HFFc6 (cell line): ENCODE results near the gene ZDHHC20. TPM values are rescaled to one million over a fixed set of nuclear protein-coding genes. Genes with fewer than 3 reads are reported as not detected.

ENCODE experiments used
- DNase-seq: peaks from one replicate; pipeline ENCODE4 v3.0.0-alpha.2; 2018
- H3K27ac Mint-ChIP-seq: 2 replicates; pipeline ENCODE4 v1.8.0; 2020; ENCODE audit warnings: mild to moderate bottlenecking, mixed read lengths
- H3K27me3 Mint-ChIP-seq: 2 replicates; pipeline ENCODE4 v1.8.0; 2021; ENCODE audit warnings: mild to moderate bottlenecking, moderate library complexity, mixed read lengths; ENCODE audit not compliant: insufficient read depth
- H3K36me3 Mint-ChIP-seq: 2 replicates; pipeline ENCODE4 v1.8.0; 2021; ENCODE audit warnings: low read depth, mixed read lengths
- H3K4me1 Mint-ChIP-seq: 2 replicates; pipeline ENCODE4 v1.8.0; 2020; ENCODE audit warnings: low read depth, mixed read lengths
- H3K4me3 Mint-ChIP-seq: 2 replicates; pipeline ENCODE4 v1.8.0; 2020; ENCODE audit warnings: mild to moderate bottlenecking, moderate library complexity, mixed read lengths
- H3K9me3 Mint-ChIP-seq: 2 replicates; pipeline ENCODE4 v1.8.0; 2020; ENCODE audit warnings: mild to moderate bottlenecking, mixed read lengths
- total RNA-seq, 6 experiments: library from RNA; stranded (reverse); fragmentation: NEBNext Ultra II Directional; extraction: Animal tissue kit (Norgen Biotek cat#: 25700); gene quantifications; 2 replicates in 1 of 6; 3 replicates in 5 of 6; pipeline ENCODE4 v1.2.3, GENCODE V29; 2021
- TF ChIP-seq, protein P1 (sequence below): fragments of 200-600 bp; sonication (generic); IDR thresholded peaks from 2 replicates; pipeline ENCODE4 v1.5.0; 2021; ENCODE audit warnings: antibody characterized with exemption, mild to moderate bottlenecking

ZDHHC20 gene
- total RNA-seq, 6 experiments from 2014 or later = 65.3 to 75.1 (median 69.6) TPM

GRCh38 chr13:21364916-21365315 is 94.2 kb downstream of the ZDHHC20 start:
- TF ChIP-seq, protein P1, sequence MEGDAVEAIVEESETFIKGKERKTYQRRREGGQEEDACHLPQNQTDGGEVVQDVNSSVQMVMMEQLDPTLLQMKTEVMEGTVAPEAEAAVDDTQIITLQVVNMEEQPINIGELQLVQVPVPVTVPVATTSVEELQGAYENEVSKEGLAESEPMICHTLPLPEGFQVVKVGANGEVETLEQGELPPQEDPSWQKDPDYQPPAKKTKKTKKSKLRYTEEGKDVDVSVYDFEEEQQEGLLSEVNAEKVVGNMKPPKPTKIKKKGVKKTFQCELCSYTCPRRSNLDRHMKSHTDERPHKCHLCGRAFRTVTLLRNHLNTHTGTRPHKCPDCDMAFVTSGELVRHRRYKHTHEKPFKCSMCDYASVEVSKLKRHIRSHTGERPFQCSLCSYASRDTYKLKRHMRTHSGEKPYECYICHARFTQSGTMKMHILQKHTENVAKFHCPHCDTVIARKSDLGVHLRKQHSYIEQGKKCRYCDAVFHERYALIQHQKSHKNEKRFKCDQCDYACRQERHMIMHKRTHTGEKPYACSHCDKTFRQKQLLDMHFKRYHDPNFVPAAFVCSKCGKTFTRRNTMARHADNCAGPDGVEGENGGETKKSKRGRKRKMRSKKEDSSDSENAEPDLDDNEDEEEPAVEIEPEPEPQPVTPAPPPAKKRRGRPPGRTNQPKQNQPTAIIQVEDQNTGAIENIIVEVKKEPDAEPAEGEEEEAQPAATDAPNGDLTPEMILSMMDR = no peak
- no peak for DNase-seq
- Mint-ChIP-seq H3K9me3 (no peaks in the 10 kb centered on the region; the same call in none of the 2 replicates), H3K36me3 (peaks cover 7% of the 10 kb centered on the region; the same call in 1 of the 2 replicates), H3K27me3 (peaks cover 5% of the 10 kb centered on the region), H3K27ac (no peak overlapping the region), H3K4me1 (no peaks in the 10 kb centered on the region), H3K4me3 (no peak overlapping the region)

GRCh38 chr13:21364357-21364756 is 94.7 kb downstream of the ZDHHC20 start:
- no peak overlapping the region for H3K27ac Mint-ChIP-seq
- no peak for DNase-seq
- H3K9me3 Mint-ChIP-seq = no peaks in the 10 kb centered on the region; the same call in none of the 2 replicates
- H3K4me1 Mint-ChIP-seq = no peaks in the 10 kb centered on the region
- peaks cover 5% of the 10 kb centered on the region for H3K27me3 Mint-ChIP-seq
- no peak overlapping the region for H3K4me3 Mint-ChIP-seq
- peaks cover 7% of the 10 kb centered on the region; the same call in 1 of the 2 replicates for H3K36me3 Mint-ChIP-seq
- TF ChIP-seq, protein P1 = no peak

DNA sequence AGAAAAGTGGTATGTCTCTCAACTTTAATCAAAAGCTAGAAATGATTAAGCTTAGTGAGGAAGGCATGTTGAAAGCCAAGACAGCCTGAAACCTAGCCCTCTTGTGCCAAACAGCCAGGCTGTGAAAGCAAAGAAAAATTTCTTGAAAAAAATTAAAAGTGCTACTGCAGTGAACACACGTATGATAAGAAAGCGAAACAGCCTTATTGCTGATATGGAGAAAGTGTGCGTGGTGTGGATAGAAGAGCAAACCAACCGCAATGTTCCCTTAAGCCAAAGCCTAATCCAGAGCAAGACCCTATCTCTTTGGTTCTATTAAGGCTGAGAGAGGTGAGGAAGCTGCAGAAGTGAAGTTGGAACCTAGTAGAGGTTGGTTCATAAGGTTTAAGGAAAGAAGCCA is 96.4 kb downstream of the ZDHHC20 start:
- TF ChIP-seq, protein P1 = no peak
- DNase-seq = no peak
- Mint-ChIP-seq H3K36me3 (peaks cover 7% of the 10 kb centered on the region; the same call in 1 of the 2 replicates), H3K27me3 (peaks cover 8% of the 10 kb centered on the region), H3K4me1 (no peaks in the 10 kb centered on the region), H3K9me3 (no peaks in the 10 kb centered on the region; the same call in none of the 2 replicates), H3K4me3 (no peak overlapping the region), H3K27ac (no peak overlapping the region)

DNA sequence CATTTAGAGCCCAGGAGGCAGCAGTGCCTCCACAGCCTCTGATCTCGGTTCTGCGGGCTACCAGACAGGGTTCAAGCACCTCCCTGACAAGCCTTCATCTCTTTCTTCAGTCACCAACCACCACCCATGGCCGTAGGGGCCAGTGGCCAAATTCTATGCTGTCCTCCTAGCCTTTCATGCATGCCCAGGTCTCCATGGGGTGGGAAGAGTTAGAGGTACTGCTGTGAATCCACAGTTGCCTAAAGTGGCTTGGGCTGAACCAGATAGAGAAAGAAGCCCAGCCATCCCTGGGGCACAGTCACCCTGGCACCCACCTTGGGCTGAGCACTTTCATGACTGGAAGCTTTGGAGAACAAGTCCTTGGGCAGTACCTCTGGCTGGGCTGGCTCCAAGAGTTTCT is 97.4 kb downstream of the ZDHHC20 start:
- H3K27ac Mint-ChIP-seq = no peak overlapping the region
- no peaks in the 10 kb centered on the region; the same call in none of the 2 replicates for H3K9me3 Mint-ChIP-seq
- DNase-seq = no peak
- no peak overlapping the region for H3K4me3 Mint-ChIP-seq
- no peaks in the 10 kb centered on the region for H3K4me1 Mint-ChIP-seq
- TF ChIP-seq, protein P1 = no peak
- H3K27me3 Mint-ChIP-seq = peaks cover 8% of the 10 kb centered on the region
- H3K36me3 Mint-ChIP-seq = peaks cover 7% of the 10 kb centered on the region; the same call in 1 of the 2 replicates

DNA sequence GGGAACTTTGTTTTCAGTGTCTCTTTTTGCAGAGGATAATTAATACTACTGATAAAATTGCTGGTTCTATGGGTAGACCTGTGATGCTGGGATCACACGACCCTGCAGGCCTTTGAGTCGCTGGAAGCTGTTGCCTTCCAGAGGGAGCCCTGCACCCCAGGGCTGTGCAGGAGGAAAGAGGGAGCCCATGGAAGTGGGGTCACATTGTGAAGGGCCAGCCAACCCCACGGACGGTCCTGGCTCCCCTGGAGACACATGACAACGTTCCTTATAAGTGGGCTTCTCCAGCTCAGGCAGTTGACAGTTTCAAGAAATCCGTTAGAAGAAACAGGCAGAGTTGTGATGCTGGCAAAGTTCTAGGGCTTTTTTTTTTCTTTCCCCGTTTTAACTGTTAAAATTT is 98.0 kb downstream of the ZDHHC20 start:
- Mint-ChIP-seq H3K36me3 (peaks cover 7% of the 10 kb centered on the region; the same call in 1 of the 2 replicates), H3K27me3 (peaks cover 8% of the 10 kb centered on the region), H3K9me3 (no peaks in the 10 kb centered on the region; the same call in none of the 2 replicates), H3K27ac (no peak overlapping the region), H3K4me3 (no peak overlapping the region), H3K4me1 (no peaks in the 10 kb centered on the region)
- no peak for DNase-seq
- TF ChIP-seq, protein P1 = no peak
